SK-N-SH (cell line): ENCODE data around the gene CDC25B. TPM values are rescaled to one million over a fixed set of nuclear protein-coding genes. Genes with fewer than 3 reads are reported as not detected.

ENCODE experiments used
- CTCF ChIA-PET: fragments of 300-600, 350-600 bp; formaldehyde crosslinking; extraction: SDS; loops from one replicate; lab custom pipeline; 2021; lab: Yijun Ruan, JAX
- POLR2A ChIA-PET: fragments of 350-600 bp; sonication (Branson Sonifier 250); formaldehyde crosslinking; extraction: SDS; loops from one replicate; lab custom pipeline; 2020; ENCODE audit warnings: antibody characterized with exemption, inconsistent platforms; lab: Yijun Ruan, JAX
- DNase-seq: peaks from one replicate; pipeline ENCODE4 v3.0.0; 2012
- H2AFZ ChIP-seq: fragments of 200-600 bp; sonication (generic); 2 replicates; pipeline ENCODE4 v1.8.1; 2016; ENCODE audit warnings: antibody characterized with exemption, mild to moderate bottlenecking, low read depth
- H3F3A ChIP-seq: fragments of 200-600 bp; sonication (generic); replicated peaks from 2 replicates; pipeline ENCODE3; 2016; ENCODE audit warnings: antibody characterized with exemption, mild to moderate bottlenecking; ENCODE audit not compliant: insufficient read depth
- H3K27ac ChIP-seq, 2 experiments: fragments of 200-500 bp in 1 of 2; fragments of 200-600 bp in 1 of 2; sonication (Bioruptor generic) in 1 of 2; sonication (generic), shearing (Covaris generic) in 1 of 2; 2 replicates each; pipeline versions ENCODE4 v1.5.1 to v1.6.1; 2014 to 2016; ENCODE audit warnings: low read depth in 2 of 2, inconsistent platforms in 1 of 2, low read length in 1 of 2, mild to moderate bottlenecking in 1 of 2, mixed read lengths in 1 of 2
- H3K27me3 ChIP-seq: fragments of 200-600 bp; sonication (generic), shearing (Covaris generic); 2 replicates; pipeline ENCODE4 v1.6.1; 2016; ENCODE audit warnings: mixed run types; ENCODE audit not compliant: insufficient read depth
- H3K36me3 ChIP-seq, 2 experiments: fragments of 200-500 bp in 1 of 2; fragments of 200-600 bp in 1 of 2; sonication (Bioruptor generic) in 1 of 2; sonication (generic) in 1 of 2; replicated peaks in 1 of 2; 2 replicates each; pipeline versions ENCODE3 to v1.5.1; 2014 to 2016; ENCODE audit warnings: low read length in 1 of 2, mild to moderate bottlenecking in 1 of 2; ENCODE audit not compliant: insufficient read depth in 2 of 2, control insufficient read depth in 1 of 2
- H3K4me1 ChIP-seq, 2 experiments: fragments of 200-500 bp in 1 of 2; fragments of 200-600 bp in 1 of 2; sonication (Bioruptor generic) in 1 of 2; sonication (generic), shearing (Covaris generic) in 1 of 2; 2 replicates each; pipeline versions ENCODE4 v1.5.1 to v1.6.1; 2014 to 2016; ENCODE audit warnings: low read depth in 1 of 2, low read length in 1 of 2, mixed run types in 1 of 2; ENCODE audit not compliant: insufficient read depth in 2 of 2, control insufficient read depth in 1 of 2
- H3K4me2 ChIP-seq: fragments of 200-600 bp; sonication (generic), shearing (Covaris generic); 2 replicates; pipeline ENCODE4 v1.6.1; 2017; ENCODE audit warnings: mixed run types
- H3K4me3 ChIP-seq, 2 experiments: fragments of 200-500 bp in 1 of 2; fragments of 200-600 bp in 1 of 2; sonication (Bioruptor generic) in 1 of 2; sonication (generic), shearing (Covaris generic) in 1 of 2; 2 replicates each; pipeline versions ENCODE4 v1.5.1 to v1.8.1; 2014 to 2016; ENCODE audit warnings: low read depth in 2 of 2, inconsistent platforms in 1 of 2, low read length in 1 of 2, mild to moderate bottlenecking in 1 of 2, mixed read lengths in 1 of 2, moderate library complexity in 1 of 2
- H3K79me2 ChIP-seq: fragments of 200-600 bp; sonication (generic); 2 replicates; pipeline ENCODE4 v1.8.1; 2017; ENCODE audit warnings: mild to moderate bottlenecking; ENCODE audit not compliant: insufficient read depth
- H3K9ac ChIP-seq: fragments of 200-600 bp; sonication (generic); 2 replicates; pipeline ENCODE4 v1.6.1; 2017; ENCODE audit warnings: mixed run types
- H3K9me2 ChIP-seq: fragments of 200-600 bp; sonication (generic); 2 replicates; pipeline ENCODE4 v1.6.1; 2017; ENCODE audit warnings: mixed run types
- H3K9me3 ChIP-seq: fragments of 200-600 bp; sonication (generic); 2 replicates; pipeline ENCODE4 v1.6.1; 2017; ENCODE audit warnings: mixed run types, mild to moderate bottlenecking, moderate library complexity
- H4K20me1 ChIP-seq: fragments of 200-600 bp; sonication (generic); 2 replicates; pipeline ENCODE4 v1.6.1; 2017; ENCODE audit warnings: mild to moderate bottlenecking, mixed run types; ENCODE audit not compliant: insufficient read depth
- EP300 ChIP-seq, 2 experiments: IDR thresholded peaks; 2 replicates each; pipeline versions ENCODE4 v1.4.0 to v1.6.1; 2012; ENCODE audit warnings: borderline replicate concordance in 1 of 2, low read depth in 1 of 2, low read length in 1 of 2
- FOSL2 ChIP-seq: IDR thresholded peaks from 2 replicates; pipeline ENCODE4 v1.4.0; 2012; ENCODE audit warnings: low read depth, mild to moderate bottlenecking, moderate library complexity, borderline replicate concordance
- FOXM1 ChIP-seq: IDR thresholded peaks from 2 replicates; pipeline ENCODE4 v1.4.0; 2012; ENCODE audit warnings: low read depth, mild to moderate bottlenecking
- GABPA ChIP-seq: IDR thresholded peaks from 2 replicates; pipeline ENCODE4 v1.4.0; 2012; ENCODE audit warnings: low read depth, mild to moderate bottlenecking
- GATA2 ChIP-seq: sonication (generic); formaldehyde crosslinking; IDR thresholded peaks from 2 replicates; pipeline ENCODE4 v1.5.0; 2020; ENCODE audit warnings: mild to moderate bottlenecking, missing genetic modification reagents
- JUND ChIP-seq: IDR thresholded peaks from 2 replicates; pipeline ENCODE4 v1.4.0; 2012
- MAX ChIP-seq: IDR thresholded peaks from 2 replicates; pipeline ENCODE4 v1.4.0; 2012; ENCODE audit warnings: low read depth
- NRF1 ChIP-seq: IDR thresholded peaks from 2 replicates; pipeline ENCODE4 v1.6.1; 2012; ENCODE audit warnings: low read depth, mild to moderate bottlenecking, low read length
- PBX3 ChIP-seq: IDR thresholded peaks from 2 replicates; pipeline ENCODE4; 2012
- POLR2AphosphoS5 ChIP-seq: IDR thresholded peaks from 2 replicates; pipeline ENCODE4 v1.6.1; 2012; ENCODE audit warnings: low read depth, low read length
- RAD21 ChIP-seq: IDR thresholded peaks from 2 replicates; pipeline ENCODE4 v1.6.1; 2012; ENCODE audit warnings: mild to moderate bottlenecking, low read length
- RFX5 ChIP-seq: IDR thresholded peaks from 2 replicates; pipeline ENCODE4 v1.6.1; 2012; ENCODE audit warnings: mild to moderate bottlenecking, improper control_type of control experiment, low read length
- RXRA ChIP-seq: IDR thresholded peaks from 2 replicates; pipeline ENCODE4 v1.4.0; 2012; ENCODE audit warnings: low read depth, mild to moderate bottlenecking, borderline replicate concordance
- SIN3A ChIP-seq: IDR thresholded peaks from 2 replicates; pipeline ENCODE4 v1.6.1; 2012; ENCODE audit warnings: low read depth, mild to moderate bottlenecking, low read length, moderate library complexity, borderline replicate concordance
- SMC3 ChIP-seq: IDR thresholded peaks from 2 replicates; pipeline ENCODE4 v1.6.1; 2012; ENCODE audit warnings: low read depth, low read length, improper control_type of control experiment
- TCF12 ChIP-seq: IDR thresholded peaks from 2 replicates; pipeline ENCODE4 v1.4.0; 2012
- USF1 ChIP-seq: IDR thresholded peaks from 2 replicates; pipeline ENCODE4 v1.4.0; 2012; ENCODE audit warnings: low read depth, borderline replicate concordance
- YY1 ChIP-seq: IDR thresholded peaks from 2 replicates; pipeline ENCODE4 v1.4.0; 2012; ENCODE audit warnings: low read depth, mild to moderate bottlenecking
- WGBS: methylation state at CpG from one replicate; pipeline ENCODE4 v1.1.6; 2017; ENCODE audit warnings: low lambda C conversion rate; 5-methylcytosine and 5-hydroxymethylcytosine counted together
- polyA plus RNA-seq, 3 experiments: library from polyadenylated mRNA; depleted of rRNA; stranded (reverse); fragments of >200 nt; gene quantifications; 2 replicates each; pipeline ENCODE4 v1.2.3, GENCODE V29; 2012
- TF ChIP-seq, protein P1 (sequence below): fragments of 200-600 bp; sonication (generic); IDR thresholded peaks from 2 replicates; pipeline ENCODE4 v1.6.1; 2017; ENCODE audit warnings: antibody characterized with exemption, mild to moderate bottlenecking, moderate library complexity

CDC25B gene
- polyA plus RNA-seq, 1 of the 3 experiments (the other 2 are of a cell fraction) = 56.5 TPM

DNA sequence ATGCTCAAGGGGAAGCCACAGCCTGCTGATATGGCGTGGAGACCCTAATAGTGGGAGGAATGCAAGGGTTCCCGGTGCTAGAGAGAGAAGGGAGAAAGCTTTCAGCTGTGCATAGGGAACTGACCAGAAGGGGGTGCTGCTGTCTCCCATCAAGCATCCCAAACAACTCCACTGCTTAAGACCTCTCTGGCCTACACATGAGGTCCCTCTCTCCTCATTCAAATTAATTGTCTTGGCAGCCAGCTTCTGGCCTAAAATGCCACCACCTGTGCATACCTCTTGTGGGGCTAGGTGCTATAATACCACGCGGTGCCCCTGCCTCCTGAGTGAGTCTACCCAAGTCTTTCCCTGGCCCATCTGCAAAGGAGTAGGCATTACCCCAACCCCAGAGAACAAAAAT is 43.0 kb upstream of the CDC25B start:
- H3K36me3 ChIP-seq = peaks cover 8 to 12% of the 10 kb centered on the region in 2 experiments
- peaks cover 0 to 6% of the 10 kb centered on the region in 2 experiments; a peak in 1 of 4 replicates for H3K4me1 ChIP-seq
- H3K4me3 ChIP-seq = no peak overlapping the region
- H3K9ac ChIP-seq = no peak overlapping the region
- DNase-seq = peak; percentile 82
- CTCF ChIA-PET = interaction anchor here (0.6 to 9.8 kb wide), 19 partner anchors 10 to 190 kb away, joined by 3 to 151 read pairs (median 4); partner anchors contain the start of genes ADISSP, CENPB and SPEF1
- POLR2A ChIA-PET = interaction anchor here (1.0 to 2.0 kb wide), 2 partner anchors 15 to 67 kb away, joined by 3 to 7 read pairs; partner anchors contain the start of genes ADISSP and AP5S1
- no peaks in the 10 kb centered on the region for H3F3A ChIP-seq
- TF ChIP-seq EP300 (IDR thresholded peaks at IDR 0.05; ENCODE audit: borderline replicate concordance in 1 of 2, low read depth in 1 of 2, low read length in 1 of 2) (no peak), PBX3 (no peak), SMC3 (peak; percentile 64), RAD21 (peak; percentile 72), GATA2 (CRISPR knock-in tag) (no peak)
- TF ChIP-seq, protein P1, sequence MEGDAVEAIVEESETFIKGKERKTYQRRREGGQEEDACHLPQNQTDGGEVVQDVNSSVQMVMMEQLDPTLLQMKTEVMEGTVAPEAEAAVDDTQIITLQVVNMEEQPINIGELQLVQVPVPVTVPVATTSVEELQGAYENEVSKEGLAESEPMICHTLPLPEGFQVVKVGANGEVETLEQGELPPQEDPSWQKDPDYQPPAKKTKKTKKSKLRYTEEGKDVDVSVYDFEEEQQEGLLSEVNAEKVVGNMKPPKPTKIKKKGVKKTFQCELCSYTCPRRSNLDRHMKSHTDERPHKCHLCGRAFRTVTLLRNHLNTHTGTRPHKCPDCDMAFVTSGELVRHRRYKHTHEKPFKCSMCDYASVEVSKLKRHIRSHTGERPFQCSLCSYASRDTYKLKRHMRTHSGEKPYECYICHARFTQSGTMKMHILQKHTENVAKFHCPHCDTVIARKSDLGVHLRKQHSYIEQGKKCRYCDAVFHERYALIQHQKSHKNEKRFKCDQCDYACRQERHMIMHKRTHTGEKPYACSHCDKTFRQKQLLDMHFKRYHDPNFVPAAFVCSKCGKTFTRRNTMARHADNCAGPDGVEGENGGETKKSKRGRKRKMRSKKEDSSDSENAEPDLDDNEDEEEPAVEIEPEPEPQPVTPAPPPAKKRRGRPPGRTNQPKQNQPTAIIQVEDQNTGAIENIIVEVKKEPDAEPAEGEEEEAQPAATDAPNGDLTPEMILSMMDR = peak; percentile 77
- H3K9me3 ChIP-seq = no peaks in the 10 kb centered on the region
- H3K27ac ChIP-seq = no peak overlapping the region
- 20% methylated on average over 2 of the region's 4 CpGs for WGBS
- no peaks in the 10 kb centered on the region for H3K79me2 ChIP-seq
- no peaks in the 10 kb centered on the region for H3K27me3 ChIP-seq
- no peaks in the 10 kb centered on the region for H3K9me2 ChIP-seq
- no peak overlapping the region for H2AFZ ChIP-seq
- no peak overlapping the region for H3K4me2 ChIP-seq
- no peaks in the 10 kb centered on the region for H4K20me1 ChIP-seq

GRCh38 chr20:3753501-3754275 is 42.4 kb upstream of the CDC25B start:
- POLR2A ChIA-PET = interaction anchor here (1.0 to 2.0 kb wide), 2 partner anchors 15 to 67 kb away, joined by 3 to 7 read pairs; partner anchors contain the start of genes ADISSP and AP5S1
- 92% methylated on average over 13 of the region's 26 CpGs for WGBS
- TF ChIP-seq, protein P1 = no peak
- TF ChIP-seq RXRA = no peak
- TF ChIP-seq FOSL2 = no peak
- TF ChIP-seq JUND = no peak
- TF ChIP-seq PBX3 = no peak
- no peak for TF ChIP-seq RAD21
- no peak for TF ChIP-seq SIN3A
- no peak for TF ChIP-seq MAX
- no peak for TF ChIP-seq NRF1
- no peak for TF ChIP-seq GABPA
- TF ChIP-seq USF1 = no peak
- TF ChIP-seq TCF12 = no peak
- TF ChIP-seq FOXM1 = no peak
- TF ChIP-seq YY1 = no peak
- TF ChIP-seq RFX5 = no peak
- no peak for TF ChIP-seq POLR2AphosphoS5

More at GRCh38 chr20:3753501-3754275, 42.4 kb upstream of the CDC25B start:
- no peak overlapping the region for H3K4me2 ChIP-seq
- CTCF ChIA-PET = interaction anchor here (1.0 to 9.8 kb wide), 19 partner anchors 9 to 101 kb away, joined by 3 to 151 read pairs (median 5); partner anchors contain the start of genes ADISSP, CENPB and SPEF1
- peaks cover 0 to 6% of the 10 kb centered on the region in 2 experiments; a peak in 1 of 4 replicates for H3K4me1 ChIP-seq
- no peaks in the 10 kb centered on the region for H3K27me3 ChIP-seq
- peaks cover 10 to 15% of the 10 kb centered on the region in 2 experiments for H3K36me3 ChIP-seq
- DNase-seq = no peak
- H3K79me2 ChIP-seq = no peaks in the 10 kb centered on the region
- H4K20me1 ChIP-seq = no peaks in the 10 kb centered on the region
- no peak overlapping the region for H3K9ac ChIP-seq
- no peaks in the 10 kb centered on the region for H3K9me2 ChIP-seq
- H3K9me3 ChIP-seq = no peaks in the 10 kb centered on the region
- no peak overlapping the region for H3K27ac ChIP-seq
- H3F3A ChIP-seq = no peaks in the 10 kb centered on the region
- H3K4me3 ChIP-seq = no peak overlapping the region
- H2AFZ ChIP-seq = no peak overlapping the region
